GM19468 (cell line): ENCODE measurements around the gene KRTAP10-12.

Experiments used
- ATAC-seq: cut with Tn5 transposase; IDR thresholded peaks from one replicate; pipeline ENCODE4 v1.9.1; 2021; ENCODE audit warnings: mild to moderate bottlenecking, moderate library complexity, moderate number of reproducible peaks; ENCODE audit not compliant: unreplicated experiment; ENCODE audit errors: extremely low read depth

The KRTAP10-12 gene

GRCh38 chr21:44696572-44696971 lies 400 bp upstream of the KRTAP10-12 start:
- ATAC-seq: no peak

GRCh38 chr21:44697811-44698734 lies 1.1 kb downstream of the KRTAP10-12 start:
- no peak for ATAC-seq

DNA sequence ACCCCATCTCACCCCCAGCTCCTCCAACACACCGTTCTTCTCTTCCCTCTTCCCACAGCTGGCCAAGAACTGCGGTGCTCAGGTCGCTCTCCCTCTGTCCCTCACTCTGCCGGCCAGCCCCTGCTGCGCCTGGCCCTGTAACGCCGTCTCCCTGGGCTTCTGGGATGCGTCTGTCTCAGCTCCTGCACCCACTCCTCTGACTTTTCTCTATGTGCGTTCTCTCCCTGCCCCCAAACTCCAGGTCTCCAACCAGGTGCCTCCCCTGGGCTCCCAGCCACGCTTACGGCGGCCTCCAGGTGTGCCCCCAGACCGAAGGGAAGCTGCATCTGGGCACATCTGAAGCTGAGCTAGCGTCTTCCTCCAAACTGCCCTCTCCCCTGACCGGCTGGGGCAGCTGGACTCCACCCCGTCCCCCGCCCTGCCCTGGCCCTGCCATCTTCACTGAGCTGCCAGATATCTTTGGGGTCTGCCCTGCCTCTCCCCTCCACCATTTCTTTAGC lies 2.6 kb downstream of the KRTAP10-12 start:
- no peak for ATAC-seq

DNA sequence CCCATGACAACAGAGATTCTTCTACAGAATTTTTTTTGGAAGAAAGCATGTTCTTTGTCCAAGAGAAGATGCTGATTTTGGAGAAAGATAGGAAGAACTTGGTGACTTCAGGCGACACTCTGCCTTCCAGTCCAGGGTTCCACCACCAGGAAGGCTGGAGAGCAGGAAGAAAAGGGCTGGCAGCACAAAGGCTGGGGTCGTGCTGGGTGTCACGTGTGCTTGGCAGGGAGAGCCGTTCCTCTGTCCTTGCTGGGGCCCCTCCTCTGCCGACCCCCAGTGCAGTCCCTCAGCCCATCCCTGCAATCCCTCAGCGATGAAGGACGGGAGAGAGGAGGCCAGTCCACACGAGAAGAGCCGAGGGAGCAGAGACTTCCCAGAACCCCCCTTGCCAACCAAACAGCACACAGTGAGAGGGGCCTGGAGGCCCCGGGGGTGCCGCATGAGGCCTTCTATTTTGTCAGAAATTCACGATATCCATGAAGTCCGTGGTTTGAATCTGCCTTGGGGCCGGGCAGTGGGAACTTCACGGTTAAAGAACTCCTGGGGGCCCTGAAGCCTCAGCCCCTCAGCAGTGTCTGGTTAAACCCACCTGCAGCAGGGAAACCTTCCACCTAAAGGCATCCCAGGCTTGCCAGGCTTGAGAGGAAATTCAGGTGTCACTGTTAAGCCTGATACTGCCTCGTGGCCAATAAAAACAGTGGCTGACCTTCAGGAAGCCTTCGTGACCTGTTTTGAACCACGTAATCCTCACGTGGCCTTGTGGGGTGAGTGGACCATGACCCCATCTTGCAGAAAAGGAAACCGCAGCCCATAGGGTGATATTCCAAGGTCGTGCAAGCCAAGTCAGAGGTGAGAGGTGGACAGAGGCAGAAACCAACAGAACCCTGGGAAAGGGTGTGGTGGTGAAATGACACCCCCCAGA lies 3.4 kb downstream of the KRTAP10-12 start:
- no peak for ATAC-seq

DNA sequence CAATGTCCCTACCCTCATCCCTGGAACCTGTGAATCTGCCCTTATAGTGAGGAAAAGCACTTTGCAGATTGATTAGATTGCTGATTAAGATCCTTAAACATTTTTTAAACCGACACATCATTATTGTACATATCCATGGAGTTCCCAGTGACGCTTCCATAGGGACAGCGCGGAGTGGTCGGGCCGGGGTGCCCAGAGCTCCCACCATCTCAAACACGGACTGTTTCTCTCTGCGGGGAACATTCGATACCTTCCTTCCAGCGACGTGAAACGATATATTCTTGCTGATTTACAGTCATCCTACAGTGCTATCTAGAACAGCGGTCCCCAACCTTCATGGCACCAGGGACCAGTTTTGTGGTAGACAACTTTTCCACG lies 4.0 kb downstream of the KRTAP10-12 start:
- no peak for ATAC-seq

DNA sequence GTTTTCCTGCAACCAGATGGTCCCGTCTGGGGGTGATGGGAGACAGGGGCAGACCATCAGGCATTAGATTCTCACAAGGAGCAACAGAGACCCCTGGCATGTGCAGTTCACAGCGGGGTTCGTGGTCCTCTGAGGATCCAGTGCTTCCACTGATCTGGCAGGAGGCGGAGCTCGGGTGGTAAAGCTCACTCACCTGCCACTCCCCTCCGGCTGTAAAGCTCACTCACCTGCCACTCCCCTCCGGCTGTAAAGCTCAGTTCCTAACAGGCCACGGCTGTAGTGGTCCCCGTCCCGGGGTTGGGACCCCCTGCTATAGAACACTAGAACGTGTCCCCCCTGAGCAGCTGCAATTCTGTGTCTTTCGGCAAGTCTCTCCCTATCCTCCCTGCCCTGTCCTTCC lies 4.6 kb downstream of the KRTAP10-12 start:
- no peak for ATAC-seq

GRCh38 chr21:44702111-44702972 lies 5.4 kb downstream of the KRTAP10-12 start:
- ATAC-seq: no peak

DNA sequence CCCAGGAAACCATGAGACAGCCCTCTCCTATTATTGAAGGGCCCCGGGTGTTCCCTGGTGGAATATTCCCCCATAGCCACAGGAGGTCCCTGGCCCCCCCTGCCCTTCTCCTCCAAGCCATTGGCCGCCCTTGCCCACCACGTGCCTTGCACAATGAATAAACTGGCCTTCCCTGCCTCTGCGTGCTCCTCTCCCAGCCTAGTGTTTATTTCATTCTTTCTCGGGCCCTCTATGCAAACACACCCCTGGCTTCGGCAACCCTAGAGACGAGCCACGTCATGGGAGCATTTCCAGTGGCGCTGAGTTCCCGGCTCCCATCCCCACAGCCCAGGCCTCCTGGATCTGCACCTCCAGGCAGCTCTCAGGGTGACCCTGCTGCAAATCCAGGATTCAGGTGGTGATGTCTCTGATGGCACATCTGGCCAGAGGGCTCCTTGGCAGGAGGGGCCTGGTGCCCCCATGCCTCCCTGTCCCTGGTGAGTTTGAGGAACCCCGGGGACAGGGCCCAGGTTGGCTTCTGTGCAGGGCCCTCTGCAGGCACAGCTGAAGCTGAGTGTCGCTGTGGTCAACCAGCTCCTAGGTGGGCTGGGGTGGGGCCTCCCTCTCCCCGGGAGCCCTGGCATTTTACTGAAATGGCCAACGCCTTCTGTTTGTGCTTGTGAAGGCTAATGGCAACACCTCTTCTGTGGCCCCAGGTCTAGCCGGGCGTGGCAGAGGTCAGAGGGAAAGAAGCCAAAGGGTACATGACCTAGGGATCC lies 6.2 kb downstream of the KRTAP10-12 start:
- ATAC-seq: no peak

GRCh38 chr21:44703731-44704635 lies 7.0 kb downstream of the KRTAP10-12 start:
- no peak for ATAC-seq

- ATAC-seq: no peak
These were observed 7.6 kb downstream of the KRTAP10-12 start for GRCh38 chr21:44704636-44705001.

DNA sequence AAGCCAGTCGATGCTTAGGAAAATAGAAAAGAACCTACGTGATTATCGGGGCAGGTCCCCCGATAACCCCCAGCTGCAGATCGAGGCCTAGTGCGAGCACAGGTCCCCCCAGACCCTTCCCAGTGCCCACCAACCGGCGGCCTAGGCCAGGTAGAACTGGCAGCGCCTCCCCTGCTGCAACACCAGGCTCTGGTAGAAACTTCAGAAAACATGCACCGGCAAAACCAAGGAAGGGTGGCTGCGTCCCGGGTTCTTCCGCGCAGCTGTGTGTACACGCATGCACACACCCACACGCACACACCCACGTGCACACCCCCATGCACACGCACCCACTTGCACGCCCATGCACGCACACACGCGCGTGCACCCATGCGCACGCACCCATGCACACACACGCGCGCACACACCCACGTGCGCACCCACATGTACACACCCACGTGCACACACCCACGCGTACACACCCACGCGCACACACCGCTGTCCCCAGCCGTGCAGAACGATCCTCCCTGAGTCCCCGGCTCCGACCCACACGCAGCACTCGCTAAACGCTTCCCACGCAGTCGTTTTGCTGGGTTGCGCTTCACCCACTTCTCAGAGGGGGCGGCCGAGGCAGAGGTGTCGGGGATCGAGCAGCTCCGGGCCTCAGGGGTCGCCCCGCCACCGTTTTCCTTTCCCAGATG lies 9.2 kb downstream of the KRTAP10-12 start:
- ATAC-seq: no peak

DNA sequence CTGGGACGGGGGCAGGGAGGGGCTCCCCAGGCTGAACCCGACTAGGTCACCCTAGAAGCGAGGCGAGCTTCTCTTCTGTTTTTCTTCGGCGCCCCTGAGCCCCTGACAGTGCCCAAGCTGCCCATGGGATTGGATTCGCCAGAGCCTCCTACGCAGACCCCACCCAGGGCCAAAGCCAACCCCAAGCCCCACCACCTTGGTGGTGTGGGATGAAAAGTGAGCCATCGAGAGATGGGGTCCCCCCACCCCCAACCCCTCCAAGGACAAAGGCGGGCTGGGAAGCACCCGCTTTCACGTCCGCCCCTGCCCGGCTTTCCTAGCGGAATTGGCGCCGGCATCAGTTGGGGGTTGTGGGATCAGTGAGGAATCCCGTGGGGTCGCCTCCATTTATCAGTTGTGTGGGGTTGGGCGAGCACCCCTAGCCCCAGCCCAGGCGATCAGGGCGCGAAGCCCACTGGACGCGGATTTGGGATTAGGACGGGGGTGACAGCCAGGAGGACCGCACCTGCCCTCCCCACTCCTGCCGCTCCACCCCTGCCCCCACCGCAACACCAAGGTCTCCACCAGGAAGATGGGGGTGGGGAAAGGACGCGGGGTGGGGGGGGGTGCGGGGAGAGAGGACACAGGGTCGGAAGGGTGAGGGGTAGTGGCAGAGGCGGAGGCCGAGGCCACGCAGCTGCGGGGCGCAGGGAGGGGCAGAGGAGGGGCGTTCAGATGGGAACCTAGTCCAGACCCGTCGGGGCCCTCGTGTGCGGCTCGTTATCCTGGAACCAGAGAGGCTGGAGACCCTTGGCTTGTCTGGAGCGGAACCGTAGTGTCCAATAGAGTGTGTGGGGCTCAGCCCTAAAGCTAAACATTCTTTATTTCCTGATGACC lies 10.0 kb downstream of the KRTAP10-12 start:
- ATAC-seq: no peak

GRCh38 chr21:44708213-44708865 lies 11.4 kb downstream of the KRTAP10-12 start:
- ATAC-seq: no peak

DNA sequence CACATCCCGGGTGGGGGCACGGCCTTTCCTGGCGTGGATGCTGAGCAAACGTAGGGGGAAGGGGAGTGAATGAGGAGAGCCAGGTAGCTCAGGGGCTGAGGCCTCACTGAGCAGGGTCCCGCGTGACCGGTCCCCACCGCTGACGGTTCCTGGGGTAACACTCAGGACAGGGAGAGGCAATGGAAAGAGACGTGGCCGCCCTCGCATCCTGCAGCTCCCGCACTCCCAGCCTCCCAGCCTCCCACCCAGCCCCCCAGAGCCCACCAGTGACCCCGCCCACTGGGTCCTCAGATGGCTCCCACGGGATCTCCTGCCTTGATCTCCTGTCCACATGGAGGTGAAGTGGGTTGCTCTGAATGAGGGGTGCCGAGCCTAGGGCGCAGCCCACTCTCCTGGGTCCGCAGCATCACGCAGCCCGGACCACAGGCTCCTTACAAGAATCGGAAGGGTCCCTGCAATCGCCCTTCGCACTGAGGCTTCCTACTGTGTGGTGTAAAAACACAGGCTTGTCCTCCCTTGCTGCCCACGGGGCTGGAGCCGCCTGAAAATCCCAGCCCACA lies 12.0 kb downstream of the KRTAP10-12 start:
- no peak for ATAC-seq

- no peak for ATAC-seq
These were observed 12.7 kb downstream of the KRTAP10-12 start for GRCh38 chr21:44709426-44710293.
